ENCODE measurements around the gene RAD52.

GRCh38 chr12:911191-911826 lies 38.2 kb downstream of the RAD52 start:
- TF ChIP-seq CTCF (IDR thresholded peaks at IDR 0.05) (no peak), CREM (CRISPR knock-in tag; IDR thresholded peaks at IDR 0.05) (no peak), ESRRA (CRISPR knock-in tag; IDR thresholded peaks at IDR 0.05; ENCODE audit: borderline replicate concordance) (no peak)

Data from WTC11 (cell line).